A549 treated with AZD9567 at 1 μM for 4 hours (cell line): ENCODE data around the gene CRLF1. TPM values are rescaled to one million over a fixed set of nuclear protein-coding genes. Genes with fewer than 3 reads are reported as not detected.

Experiments used
- total RNA-seq: library from RNA; stranded (reverse); fragments of 200-300 nt; extraction: Qiagen RNA extraction; gene quantifications from 5 replicates; pipeline ENCODE4 v1.2.3, GENCODE V29; 2022; ENCODE audit not compliant: insufficient read depth

The CRLF1 gene
- 1.9 to 7.8 TPM (median 7.0 TPM) in 5 replicates for total RNA-seq

DNA sequence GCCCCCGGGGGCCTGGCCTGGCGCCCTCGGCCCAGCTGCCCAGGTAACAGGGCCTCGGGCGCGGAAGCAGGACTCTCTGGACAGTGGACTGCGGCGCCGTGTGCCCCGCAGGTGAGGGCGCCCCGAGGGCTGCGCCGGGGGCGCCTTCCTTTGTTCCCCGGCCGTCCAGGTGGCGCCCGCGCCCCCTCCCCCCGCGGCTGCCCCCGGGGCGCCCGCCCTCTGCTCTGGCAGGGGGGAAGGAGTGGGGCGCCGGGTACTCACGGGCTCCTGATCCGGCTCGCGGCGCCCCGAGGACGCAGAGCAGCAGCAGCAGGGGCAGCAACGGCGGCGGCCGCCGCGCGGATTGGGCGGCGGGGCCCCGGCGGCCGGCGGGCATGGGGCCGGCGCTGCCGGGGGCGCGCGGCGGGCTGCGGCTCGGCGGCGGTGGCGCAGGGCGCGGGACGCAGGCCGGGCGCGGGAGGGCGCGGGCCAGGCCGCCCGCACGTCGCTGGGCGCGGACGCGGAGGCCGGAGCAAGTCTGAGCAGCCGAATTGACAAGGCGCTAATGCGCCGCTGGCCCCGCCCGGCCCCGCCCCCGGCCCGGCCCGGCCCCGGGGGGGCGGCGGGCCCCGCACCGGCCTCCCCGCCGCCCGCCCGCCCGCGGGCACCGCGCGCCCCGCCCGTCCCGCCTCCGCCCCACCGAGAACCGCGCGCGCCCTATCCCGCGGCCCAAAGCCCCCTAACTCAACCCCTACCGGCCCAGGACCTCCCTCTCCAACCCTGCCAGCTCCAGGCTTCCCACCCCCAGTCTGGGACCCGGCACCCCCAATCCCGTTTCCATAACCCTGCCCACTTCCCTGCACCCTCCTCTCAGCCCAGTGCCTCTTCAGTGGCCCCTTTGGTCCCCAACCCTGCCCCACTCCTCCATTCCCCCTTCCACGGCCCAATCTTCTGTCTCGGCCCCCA, at the start of gene CRLF1:
Gene CRLF1, minus strand, starts transcription at position 519 of the 945 bp plus-strand sequence. Its CDS starts 143 bp downstream, at position 376.

DNA sequence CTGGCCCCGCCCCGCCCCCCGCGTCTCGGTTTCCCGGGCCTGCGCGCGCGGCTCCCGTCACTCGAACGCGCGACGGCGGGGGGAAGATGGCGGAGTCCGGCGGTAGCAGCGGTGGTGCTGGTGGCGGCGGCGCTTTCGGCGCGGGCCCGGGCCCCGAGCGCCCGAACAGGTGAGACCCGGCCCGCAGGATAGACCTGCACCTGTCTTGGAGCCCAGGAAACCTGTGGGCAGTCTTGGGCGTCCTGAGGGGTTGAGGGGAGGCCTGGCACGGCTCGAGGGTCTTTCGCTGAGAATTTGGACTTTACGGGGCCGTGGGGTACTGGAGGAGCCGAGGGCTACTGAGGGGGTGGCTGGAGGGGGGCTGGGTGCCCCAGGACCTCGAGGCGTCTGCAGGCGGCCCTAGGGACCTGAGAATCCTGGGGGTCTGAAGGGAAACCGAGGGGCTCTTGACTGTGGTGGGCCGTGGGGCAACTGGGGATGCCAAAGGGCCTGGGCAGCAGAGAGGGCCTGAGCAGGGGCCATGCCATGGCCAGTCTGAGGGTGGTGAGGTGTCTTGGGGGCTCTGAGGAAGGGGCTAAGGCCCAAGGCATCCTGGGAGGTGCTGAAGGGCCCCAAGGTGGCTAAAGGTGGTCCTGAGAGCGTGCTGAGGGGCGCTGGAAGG, 30.5 kb upstream of the CRLF1 start, which contains the start of gene KLHL26:
Gene KLHL26, plus strand, starts transcription at position 60 of the 661 bp plus-strand sequence. Its CDS starts 27 bp downstream, at position 87.

GRCh38 chr19:18612772-18613588, 6.4 kb upstream of the CRLF1 start, which contains the start of gene TMEM59L:
Gene TMEM59L, plus strand, starts transcription at chr19:18612870. Its CDS starts 89 bp downstream, at chr19:18612959.

GRCh38 chr19:18588611-18589379, 17.8 kb downstream of the CRLF1 start, which contains the start of gene REX1BD:
Gene REX1BD, plus strand, starts transcription at chr19:18588798. Its CDS starts 4 bp downstream, at chr19:18588802.

DNA sequence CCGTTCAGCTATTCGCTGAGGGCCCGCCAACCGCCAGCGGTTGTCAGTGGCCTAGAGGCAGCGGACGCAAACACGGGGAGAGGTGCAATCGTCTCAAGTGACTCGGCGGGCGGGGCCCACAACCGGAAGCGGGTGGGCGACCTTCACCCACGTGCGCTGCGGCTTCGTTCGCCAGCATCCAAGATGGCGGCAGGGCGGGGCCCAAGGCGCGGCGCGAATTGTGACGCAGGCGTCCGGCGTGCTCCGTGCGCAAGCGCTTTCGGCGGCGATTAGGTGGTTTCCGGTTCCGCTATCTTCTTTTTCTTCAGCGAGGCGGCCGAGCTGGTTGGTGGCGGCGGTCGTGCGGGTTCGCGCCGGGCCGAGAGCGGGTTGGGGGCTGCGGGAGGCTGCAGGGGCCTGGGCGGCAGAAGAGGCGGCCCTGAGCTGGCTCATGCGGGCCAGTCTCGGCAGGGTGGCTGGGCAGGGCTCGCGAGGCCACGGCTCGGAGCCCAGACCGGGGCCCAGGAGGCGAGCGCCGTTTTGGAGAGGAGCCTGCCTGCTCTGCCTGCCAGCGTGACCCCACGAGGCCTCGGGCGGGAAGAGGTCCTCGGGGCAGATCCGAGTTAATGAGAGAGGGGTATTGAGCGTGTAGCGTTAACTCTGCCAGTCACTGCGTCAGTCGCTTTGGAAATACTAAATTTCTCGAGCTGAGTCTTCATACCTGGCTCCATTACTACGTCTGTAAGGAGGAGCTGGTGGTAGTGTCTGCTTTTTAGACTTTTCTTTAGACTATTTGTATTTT, 34.8 kb downstream of the CRLF1 start, which contains the start of gene UBA52:
Gene UBA52, plus strand, starts transcription at position 294 of the 781 bp plus-strand sequence. CDS start 1,444 bp downstream, outside the sequence.

DNA sequence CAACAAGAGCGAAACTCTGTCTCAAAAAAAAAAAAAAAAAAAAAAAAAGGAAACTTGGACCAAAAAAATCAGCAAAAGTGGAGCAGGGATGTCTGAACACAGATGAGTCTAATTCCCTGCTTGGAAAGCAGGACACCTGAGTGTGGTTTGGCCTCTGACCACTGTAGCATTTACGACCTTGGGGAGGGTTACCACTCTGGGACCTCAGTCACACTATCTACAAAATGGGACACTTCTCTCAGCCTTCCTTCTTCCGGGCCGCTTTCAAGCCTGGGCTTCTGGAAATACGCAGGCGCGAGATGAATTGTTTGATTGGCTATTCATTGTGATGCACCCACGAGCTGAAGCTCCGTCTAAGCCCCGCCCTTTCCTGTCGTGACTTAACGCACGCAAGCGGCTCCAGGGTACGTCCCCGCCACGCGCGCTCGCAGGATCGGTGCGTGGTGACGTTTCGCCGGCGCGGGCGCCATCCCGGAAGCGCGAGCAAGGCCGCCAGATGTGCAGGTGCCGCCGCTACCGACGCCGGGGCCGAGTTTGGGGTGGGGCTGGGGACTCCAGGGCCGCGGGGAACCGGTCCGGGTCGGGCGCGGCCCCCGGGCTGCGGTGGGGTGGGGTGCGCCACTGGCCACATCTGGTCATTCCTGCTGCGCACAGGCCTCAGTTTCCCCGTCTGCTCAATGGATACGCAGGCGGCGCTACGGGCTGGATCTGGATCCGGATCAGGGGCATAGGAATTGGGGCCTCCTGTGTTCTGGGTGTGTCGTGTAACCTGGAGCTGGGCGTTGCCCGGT, 49.0 kb downstream of the CRLF1 start, which contains the start of gene KXD1:
Gene KXD1, plus strand, starts transcription at position 460 of the 791 bp plus-strand sequence. CDS start 4,187 bp downstream, outside the sequence.

Other genes starting within 250 kb of the CRLF1 start
- 17.5 to 29.7 TPM (median 21.4 TPM) in 5 replicates for gene GDF15, start 220.6 kb downstream of the CRLF1 start, total RNA-seq
- gene LRRC25, start 209.2 kb downstream of the CRLF1 start, total RNA-seq, result 0.03 TPM in 1 of 5 replicates, not detected in the others
- gene SSBP4, start 187.4 kb downstream of the CRLF1 start, total RNA-seq, result 46.0 to 50.4 TPM (median 49.2 TPM) in 5 replicates
- 26.9 to 45.1 TPM (median 44.5 TPM) in 5 replicates for gene ISYNA1, start 168.7 kb downstream of the CRLF1 start, total RNA-seq
- gene ELL, start 84.7 kb downstream of the CRLF1 start, total RNA-seq, result 3.5 to 5.9 TPM (median 5.2 TPM) in 5 replicates
- gene FKBP8, start 63.2 kb downstream of the CRLF1 start, total RNA-seq, result 110 to 150 TPM (median 146 TPM) in 5 replicates
- gene KXD1, start 48.9 kb downstream of the CRLF1 start, total RNA-seq, result 89.9 to 108 TPM (median 98.8 TPM) in 5 replicates
- 1,038 to 1,235 TPM (median 1,207 TPM) in 5 replicates for gene UBA52, start 34.9 kb downstream of the CRLF1 start, total RNA-seq
- 20.8 to 63.5 TPM (median 56.7 TPM) in 5 replicates for gene REX1BD, start 18.0 kb downstream of the CRLF1 start, total RNA-seq
- gene TMEM59L, start 6.1 kb upstream of the CRLF1 start, total RNA-seq, result 5.7 to 15.3 TPM (median 5.8 TPM) in 5 replicates
- gene KLHL26, start 30.2 kb upstream of the CRLF1 start, total RNA-seq, result 3.6 to 4.6 TPM (median 4.0 TPM) in 5 replicates
- 3.4 to 4.9 TPM (median 4.4 TPM) in 5 replicates for gene CRTC1, start 76.9 kb upstream of the CRLF1 start, total RNA-seq
- 0.11 to 0.15 TPM (median 0.13 TPM) in 4 of 5 replicates, not detected in the other for gene COMP, start 184.5 kb upstream of the CRLF1 start, total RNA-seq
- gene UPF1, start 225.2 kb upstream of the CRLF1 start, total RNA-seq, result 34.4 to 44.3 TPM (median 42.9 TPM) in 5 replicates